Measurements from ENCODE around the gene LRIT1.

The LRIT1 gene

GRCh38 chr10:84212014-84212413, 29.3 kb downstream of the LRIT1 start:
- ChIA-PET POLR2A (ENCODE audit: low non-redundant PET) (no interaction called here), CTCF (no interaction called here)
- no peak overlapping the region for H3K27ac ChIP-seq
- TF ChIP-seq, protein P1, sequence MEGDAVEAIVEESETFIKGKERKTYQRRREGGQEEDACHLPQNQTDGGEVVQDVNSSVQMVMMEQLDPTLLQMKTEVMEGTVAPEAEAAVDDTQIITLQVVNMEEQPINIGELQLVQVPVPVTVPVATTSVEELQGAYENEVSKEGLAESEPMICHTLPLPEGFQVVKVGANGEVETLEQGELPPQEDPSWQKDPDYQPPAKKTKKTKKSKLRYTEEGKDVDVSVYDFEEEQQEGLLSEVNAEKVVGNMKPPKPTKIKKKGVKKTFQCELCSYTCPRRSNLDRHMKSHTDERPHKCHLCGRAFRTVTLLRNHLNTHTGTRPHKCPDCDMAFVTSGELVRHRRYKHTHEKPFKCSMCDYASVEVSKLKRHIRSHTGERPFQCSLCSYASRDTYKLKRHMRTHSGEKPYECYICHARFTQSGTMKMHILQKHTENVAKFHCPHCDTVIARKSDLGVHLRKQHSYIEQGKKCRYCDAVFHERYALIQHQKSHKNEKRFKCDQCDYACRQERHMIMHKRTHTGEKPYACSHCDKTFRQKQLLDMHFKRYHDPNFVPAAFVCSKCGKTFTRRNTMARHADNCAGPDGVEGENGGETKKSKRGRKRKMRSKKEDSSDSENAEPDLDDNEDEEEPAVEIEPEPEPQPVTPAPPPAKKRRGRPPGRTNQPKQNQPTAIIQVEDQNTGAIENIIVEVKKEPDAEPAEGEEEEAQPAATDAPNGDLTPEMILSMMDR (conservative IDR thresholded peaks at IDR 0.05; ENCODE audit: low read depth), result no peak
- DNase-seq (ENCODE audit: low spot score), result no peak

- no peak for DNase-seq (ENCODE audit: low spot score)
- CTCF ChIA-PET, result no interaction called here
- TF ChIP-seq, protein P1 (conservative IDR thresholded peaks at IDR 0.05; ENCODE audit: low read depth), result no peak
- POLR2A ChIA-PET (ENCODE audit: low non-redundant PET), result no interaction called here
- H3K27ac ChIP-seq, result no peak overlapping the region
These were observed 29.8 kb downstream of the LRIT1 start for GRCh38 chr10:84211566-84211965.

- ChIA-PET CTCF (interaction anchor here (0.6 kb wide), 1 partner anchor 60 kb away, joined by 3 read pairs; no protein-coding TSS in a partner anchor), POLR2A (ENCODE audit: low non-redundant PET) (no interaction called here)
- TF ChIP-seq, protein P1 (conservative IDR thresholded peaks at IDR 0.05; ENCODE audit: low read depth), result no peak
- H3K27ac ChIP-seq, result no peak overlapping the region
- no peak for DNase-seq (ENCODE audit: low spot score)
These were observed 33.3 kb downstream of the LRIT1 start for GRCh38 chr10:84208023-84208422.

- H3K27ac ChIP-seq, result no peak overlapping the region
- ChIA-PET CTCF (interaction anchor here (0.6 to 2.1 kb wide), 5 partner anchors 47 to 64 kb away, joined by 3 to 11 read pairs (median 4); no protein-coding TSS in a partner anchor), POLR2A (ENCODE audit: low non-redundant PET) (interaction anchor here (0.7 kb wide), 1 partner anchor 11 kb away, joined by 4 read pairs; no protein-coding TSS in a partner anchor)
- DNase-seq (ENCODE audit: low spot score), result no peak
- TF ChIP-seq, protein P1 (conservative IDR thresholded peaks at IDR 0.05; ENCODE audit: low read depth), result peak; percentile 54; the same call in 1 of the 2 replicates
These were observed 35.4 kb downstream of the LRIT1 start for GRCh38 chr10:84205853-84206525.

DNA sequence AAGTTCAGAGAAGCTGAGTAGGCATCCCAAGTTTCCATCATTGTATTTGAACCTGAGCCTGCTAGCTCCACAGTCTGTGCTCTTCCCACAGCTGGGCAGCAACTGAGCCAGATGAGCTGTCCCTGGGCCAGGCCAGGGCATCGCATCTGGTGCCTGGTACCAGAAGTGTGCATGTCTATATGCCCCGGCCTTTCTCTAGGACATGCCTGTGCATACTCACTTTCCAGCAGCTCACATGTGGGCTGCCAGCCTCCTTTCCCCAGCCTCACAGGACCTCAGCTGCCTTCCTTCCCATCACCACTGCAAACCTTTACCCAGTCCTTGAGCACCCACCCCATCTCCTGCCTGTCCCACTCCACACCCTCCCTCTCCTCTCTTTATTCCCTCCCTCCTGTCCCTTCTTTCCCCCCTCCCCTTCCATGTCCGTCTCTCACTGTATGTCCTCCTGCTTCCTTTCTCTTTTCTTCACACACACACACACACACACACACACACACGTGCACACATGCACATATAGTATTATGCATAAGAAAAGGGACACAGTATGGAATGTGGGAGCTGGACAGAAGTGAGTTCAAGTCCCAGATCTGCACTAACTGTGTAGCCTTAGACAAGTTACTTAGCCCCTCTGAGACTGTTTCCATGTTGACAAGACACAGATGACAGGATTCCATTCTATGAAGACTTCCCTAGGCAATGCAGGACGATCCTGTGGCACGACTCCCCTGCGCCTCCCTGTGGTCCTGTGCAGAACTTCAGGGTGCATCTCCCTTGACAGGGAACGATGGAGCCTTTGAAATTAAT, 36.1 kb downstream of the LRIT1 start:
- H3K27ac ChIP-seq, result no peak overlapping the region
- POLR2A ChIA-PET (ENCODE audit: low non-redundant PET), result interaction anchor here (0.7 kb wide), 1 partner anchor 12 kb away, joined by 4 read pairs; no protein-coding TSS in a partner anchor
- peak; percentile 76 for DNase-seq (ENCODE audit: low spot score)
- TF ChIP-seq, protein P1 (conservative IDR thresholded peaks at IDR 0.05; ENCODE audit: low read depth), result peak; percentile 90
- CTCF ChIA-PET, result interaction anchor here (0.6 to 2.1 kb wide), 6 partner anchors 23 to 64 kb away, joined by 3 to 11 read pairs (median 4); partner anchors contain the start of gene LRIT1

DNA sequence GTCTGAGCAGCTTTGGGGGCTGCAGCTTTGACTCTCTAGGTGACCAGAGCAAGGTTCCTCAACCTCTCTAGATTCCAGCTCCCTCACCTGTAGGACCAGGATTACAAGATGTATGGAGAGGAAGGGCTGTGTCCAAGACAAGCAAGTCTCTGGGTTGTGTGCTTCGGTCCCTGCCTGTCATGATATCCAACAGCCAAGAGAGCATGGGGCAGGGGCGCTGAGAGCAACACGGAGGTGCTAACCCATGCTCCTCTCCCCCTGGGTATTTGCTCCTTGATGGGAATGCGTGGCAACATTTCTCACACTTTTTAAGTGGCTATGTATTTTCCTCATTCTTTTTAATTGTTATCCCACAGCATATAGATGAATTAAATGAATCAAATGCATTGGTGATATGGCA, 36.7 kb downstream of the LRIT1 start:
- POLR2A ChIA-PET (ENCODE audit: low non-redundant PET), result no interaction called here

More for the DNA sequence above, 36.7 kb downstream of the LRIT1 start:
- no peak overlapping the region for H3K27ac ChIP-seq
- TF ChIP-seq, protein P1 (conservative IDR thresholded peaks at IDR 0.05; ENCODE audit: low read depth), result no peak
- DNase-seq (ENCODE audit: low spot score), result no peak
- CTCF ChIA-PET, result interaction anchor here (0.7 to 2.1 kb wide), 4 partner anchors 22 to 63 kb away, joined by 3 to 11 read pairs (median 5); no protein-coding TSS in a partner anchor
